DMS153 (cell line): Measurements from ENCODE around the gene UTP3.
"Not testable (repeated sequence)": the region's sequence is repeated elsewhere in the genome, so short reads cannot be mapped to it uniquely, and the experiment has no call there.

Experiments used
- DNase-seq: peaks from one replicate; lab custom pipeline; 2025; lab: John Stamatoyannopoulos, UW

The UTP3 gene, protein sequence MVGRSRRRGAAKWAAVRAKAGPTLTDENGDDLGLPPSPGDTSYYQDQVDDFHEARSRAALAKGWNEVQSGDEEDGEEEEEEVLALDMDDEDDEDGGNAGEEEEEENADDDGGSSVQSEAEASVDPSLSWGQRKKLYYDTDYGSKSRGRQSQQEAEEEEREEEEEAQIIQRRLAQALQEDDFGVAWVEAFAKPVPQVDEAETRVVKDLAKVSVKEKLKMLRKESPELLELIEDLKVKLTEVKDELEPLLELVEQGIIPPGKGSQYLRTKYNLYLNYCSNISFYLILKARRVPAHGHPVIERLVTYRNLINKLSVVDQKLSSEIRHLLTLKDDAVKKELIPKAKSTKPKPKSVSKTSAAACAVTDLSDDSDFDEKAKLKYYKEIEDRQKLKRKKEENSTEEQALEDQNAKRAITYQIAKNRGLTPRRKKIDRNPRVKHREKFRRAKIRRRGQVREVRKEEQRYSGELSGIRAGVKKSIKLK

DNA sequence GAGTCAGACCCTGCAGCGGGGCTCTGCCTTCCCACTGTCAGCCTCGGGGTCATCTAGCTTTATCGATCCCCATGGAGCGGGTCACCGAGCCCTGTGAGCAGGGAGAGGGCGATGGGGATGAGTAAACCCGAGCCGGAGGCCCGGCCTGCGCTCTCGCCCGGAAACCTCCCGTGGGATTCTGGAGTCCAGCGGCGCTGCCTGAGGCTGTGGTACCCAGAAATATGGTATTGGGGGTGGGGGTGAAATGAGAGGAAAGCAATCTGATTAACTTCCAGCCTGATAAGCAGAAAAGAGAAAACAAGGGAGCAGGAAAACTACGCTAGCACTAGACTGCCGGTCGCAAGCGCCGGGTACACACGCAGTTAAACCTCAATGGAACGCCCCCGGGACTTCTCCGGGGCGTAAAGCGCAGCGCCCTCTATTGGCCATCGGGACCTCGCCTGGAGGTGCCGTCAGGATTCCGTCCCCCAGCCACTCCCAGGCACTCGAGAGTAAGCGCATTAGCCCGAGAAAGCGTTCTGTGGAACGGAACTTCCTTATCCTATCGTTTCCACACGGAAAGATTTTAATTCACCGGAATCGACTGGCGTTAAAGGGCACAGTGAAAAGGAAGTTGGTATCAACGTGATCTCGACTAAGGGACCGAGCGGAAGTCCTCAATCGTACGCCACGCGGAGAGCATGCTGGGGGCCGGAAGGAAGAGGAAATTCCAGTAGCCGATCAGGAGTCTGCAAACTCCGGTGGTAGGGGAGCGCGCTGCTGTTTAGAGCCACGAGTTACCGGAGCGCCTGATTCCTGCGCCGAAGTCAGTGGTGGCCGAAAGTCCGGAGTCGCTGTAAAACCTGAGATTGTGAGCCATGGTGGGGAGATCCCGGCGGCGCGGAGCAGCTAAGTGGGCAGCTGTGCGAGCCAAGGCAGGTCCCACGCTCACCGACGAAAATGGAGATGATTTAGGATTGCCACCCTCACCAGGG, at the start of gene UTP3:
Gene UTP3 (plus strand): TSS at position 712 of the 974 bp plus-strand sequence. CDS start 146 bp downstream, at position 858.
- peak; percentile 98 for DNase-seq

DNA sequence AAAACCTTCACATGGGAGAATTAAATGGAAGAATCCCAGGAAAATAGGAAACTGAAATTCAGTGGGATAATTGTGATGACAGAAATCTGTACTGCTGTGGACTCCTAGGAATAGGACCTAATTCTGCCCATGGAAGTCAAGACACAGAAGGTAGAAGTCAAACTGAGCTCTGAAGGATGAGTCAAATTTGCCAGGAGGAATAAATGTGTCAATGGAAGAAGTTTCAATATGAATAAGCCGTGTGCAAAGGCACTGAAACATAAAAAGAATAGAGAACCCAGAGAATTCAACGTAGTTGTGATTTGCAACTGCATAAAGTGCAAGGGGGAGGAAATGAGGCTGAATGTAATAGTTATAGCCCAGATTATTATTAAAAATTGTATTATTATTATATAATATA, 48.1 kb upstream of the UTP3 start:
- no peak for DNase-seq

DNA sequence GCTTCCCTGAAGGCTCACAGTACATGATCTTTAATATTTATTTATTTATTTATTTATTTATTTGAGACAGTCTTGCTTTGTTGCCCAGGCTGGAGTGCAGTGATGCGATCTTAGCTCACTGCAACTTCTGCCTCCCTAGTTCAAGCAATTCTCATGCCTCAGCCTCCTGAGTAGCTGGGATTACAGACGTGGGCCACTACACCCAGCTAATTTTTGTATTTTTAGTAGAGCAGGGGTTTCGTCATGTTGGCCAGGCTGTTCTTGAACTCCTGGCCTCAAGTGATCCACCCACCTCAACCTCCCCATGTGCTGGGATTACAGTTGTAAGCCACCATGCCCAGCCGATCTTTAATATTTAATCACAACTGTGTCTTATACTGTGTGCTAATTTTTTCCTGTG, 37.6 kb upstream of the UTP3 start:
- DNase-seq, result not testable (repeated sequence)

DNA sequence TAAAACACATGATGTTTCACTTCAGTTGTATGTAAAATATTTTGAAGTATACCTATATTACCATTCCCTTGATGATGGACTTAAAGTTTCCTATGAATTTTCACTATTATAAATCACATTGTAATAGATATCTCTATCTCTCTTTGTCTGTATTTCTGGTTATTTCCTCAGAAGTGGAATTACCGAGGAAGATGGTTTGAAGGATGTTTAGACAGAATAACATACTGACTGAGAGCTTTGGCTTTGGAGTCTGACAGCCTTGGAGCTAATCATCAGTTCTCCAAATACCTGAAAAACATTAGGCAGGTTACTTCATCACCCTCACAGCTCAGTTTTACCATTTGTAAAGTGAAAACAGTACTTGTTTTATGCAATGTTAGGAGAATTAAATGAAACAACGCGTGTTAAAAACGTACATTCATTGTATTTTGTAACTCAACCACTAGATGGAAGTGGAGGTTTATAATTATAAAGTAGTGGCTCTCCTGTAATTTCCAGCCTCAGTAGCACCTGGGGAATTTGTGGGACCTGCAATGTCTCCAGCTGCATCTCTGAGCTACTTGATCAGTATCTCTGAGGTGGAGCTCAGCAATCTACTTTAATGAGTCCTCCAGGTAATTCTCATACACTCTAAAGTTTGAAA, 36.3 kb upstream of the UTP3 start:
- DNase-seq, result no peak

DNA sequence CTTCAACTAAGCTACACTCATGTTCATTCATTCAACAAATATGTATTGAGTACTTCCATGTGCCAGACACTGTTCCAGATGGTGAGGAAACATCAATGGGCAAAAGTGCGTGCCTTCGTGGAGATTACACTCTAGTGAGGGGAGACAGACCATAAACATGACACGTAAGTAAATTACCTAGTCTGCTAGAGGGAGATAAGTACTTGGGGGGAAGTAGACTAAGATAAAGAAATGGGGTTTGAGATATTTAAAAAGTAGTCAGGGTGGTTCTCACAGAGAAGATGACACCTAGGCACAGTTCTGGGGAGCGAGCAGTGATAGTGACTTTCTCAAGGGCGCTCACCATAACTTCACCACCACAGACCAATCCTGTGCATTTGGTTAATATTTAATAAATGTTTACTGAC, 33.7 kb upstream of the UTP3 start:
- no peak for DNase-seq

DNA sequence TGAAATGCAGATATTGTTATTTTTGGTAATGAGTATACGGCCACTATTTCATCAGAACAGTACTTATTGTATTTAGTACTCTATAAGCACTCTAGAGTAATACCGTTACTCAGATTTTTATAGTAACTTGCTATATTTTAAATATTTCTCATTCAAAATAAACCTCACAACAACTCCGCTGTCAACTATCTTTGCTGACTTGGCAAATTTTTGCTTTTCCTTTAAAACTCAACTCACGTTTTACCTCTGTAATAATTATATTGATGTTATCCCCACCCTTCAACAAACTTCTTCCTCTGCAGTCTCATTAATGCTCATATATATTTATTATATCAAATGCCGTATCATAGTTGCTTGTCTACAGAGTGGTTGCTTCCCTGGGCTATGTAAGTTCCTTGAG, 31.0 kb upstream of the UTP3 start:
- DNase-seq, result no peak

DNA sequence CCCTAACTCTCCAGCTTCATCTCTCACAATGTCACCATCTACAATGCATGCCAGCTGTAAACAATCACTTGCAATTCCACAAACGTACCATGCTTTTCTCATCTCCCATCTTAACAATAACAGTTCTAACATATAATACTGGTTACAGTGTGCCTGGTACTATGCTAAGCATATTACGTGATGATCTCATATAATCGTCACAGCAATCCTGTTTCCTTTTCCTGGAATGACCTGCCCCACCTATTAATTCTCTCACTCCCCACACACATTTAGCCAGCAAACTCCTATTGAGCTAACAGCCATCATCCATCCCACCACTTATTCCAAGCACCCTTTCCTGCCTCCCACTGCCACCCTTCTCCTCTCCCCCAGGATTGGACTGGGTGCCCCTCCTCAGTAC, 29.9 kb upstream of the UTP3 start:
- no peak for DNase-seq

DNA sequence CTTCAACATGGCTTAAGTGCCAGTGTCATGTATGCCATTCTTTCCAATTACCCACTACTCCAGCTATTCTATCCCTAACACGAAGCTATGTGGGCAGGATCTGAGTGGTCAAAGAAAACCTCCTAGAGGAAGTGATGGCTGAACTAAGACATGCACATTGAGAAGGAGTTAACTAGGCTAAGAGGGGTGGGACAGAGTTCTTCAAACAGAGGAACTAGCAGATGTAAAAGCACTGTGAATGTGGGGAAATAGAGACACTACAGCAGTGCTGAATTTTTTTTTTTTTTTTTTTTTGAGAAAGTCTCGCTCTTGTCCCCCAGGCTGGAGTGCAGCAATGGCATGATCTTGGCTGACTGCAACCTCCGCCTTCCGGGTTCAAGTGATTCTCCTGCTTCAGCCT, 28.2 kb upstream of the UTP3 start:
- no peak for DNase-seq

DNA sequence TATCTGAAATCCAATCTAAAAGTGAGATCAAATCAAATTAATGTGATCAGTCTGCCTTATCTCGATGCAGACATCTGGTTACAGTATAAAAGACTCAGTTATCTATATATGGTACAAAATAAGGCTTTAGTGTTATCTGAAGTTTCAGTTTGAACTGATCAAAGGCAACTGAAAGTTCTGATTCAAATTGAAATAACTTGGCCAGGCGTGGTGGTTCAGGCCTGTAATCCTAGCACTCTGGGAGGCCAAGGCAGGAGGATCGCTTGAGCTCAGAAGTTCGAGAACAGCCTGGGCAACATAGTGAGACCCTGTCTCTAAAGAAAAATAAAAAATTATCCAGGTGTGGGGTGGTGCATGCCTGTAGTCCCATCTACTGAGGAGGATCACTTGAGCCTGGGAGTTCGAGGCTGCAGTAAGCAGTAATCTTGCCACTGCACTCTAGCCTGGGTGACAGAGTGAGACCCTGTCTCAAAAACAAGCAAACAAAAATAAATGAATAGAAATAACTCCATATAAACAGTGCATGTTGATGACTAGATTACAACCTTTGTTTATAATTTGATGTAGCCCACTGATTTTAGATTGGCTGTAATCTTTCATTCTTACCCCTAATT, 26.9 kb upstream of the UTP3 start:
- DNase-seq, result not testable (repeated sequence)

DNA sequence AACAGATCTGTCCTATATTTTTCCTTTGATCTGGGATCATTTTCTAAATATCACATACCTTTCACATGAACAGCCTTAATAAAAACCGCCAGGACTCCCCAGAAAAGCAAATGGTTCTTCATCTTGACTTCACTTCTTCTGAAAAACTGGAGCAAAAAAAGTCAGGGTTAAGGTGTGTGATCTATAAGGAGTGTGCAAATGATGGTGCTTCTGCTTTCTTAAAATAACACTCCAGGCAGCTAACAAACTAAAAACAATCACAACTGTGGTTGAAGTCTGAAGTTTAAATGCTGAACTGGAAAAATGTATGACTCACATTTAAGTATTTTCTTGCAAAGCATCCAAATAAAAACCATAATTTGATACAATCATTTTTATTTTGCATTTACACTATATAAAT, 22.0 kb upstream of the UTP3 start, which contains the start of gene JCHAIN:
Gene JCHAIN (minus strand): TSS at position 140 of the 400 bp plus-strand sequence. CDS start 18 bp downstream, at position 122.
- no peak for DNase-seq

DNA sequence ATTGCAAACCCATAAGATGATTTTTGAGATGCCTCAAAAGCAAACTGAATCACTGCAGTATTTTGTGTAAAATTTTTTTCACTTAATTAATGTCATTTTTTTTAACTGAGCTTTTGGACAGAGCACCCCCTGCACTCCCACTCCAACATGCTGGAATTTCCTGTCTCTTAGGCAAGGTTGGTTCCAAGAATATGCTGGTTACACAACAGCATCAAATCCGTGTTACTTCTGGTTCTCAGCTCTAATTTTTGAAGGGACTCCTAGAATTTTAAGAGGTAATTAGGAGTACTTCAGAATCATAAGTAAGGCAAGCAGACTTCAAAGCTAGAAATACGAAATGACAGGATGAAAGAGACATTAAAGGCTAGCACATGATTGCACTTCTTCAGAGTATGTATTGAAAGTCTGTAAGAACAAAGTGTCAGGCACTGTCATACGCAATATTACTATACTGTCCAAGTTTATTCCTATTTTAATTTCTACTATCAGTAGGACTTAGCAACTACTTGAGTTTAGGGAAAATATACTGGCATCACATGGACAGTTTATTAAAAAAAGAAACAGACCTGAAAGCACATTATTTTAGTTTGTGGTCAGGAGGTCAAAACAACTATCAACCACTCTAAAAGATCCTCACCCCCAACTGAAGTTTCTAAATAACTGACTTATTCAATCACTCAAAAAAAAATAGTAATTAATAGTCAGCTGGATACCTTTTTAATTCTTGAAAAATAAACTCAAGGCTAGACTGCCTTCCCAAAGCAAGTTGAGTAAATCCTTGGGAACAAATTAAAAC, 20.4 kb upstream of the UTP3 start:
- no peak for DNase-seq

DNA sequence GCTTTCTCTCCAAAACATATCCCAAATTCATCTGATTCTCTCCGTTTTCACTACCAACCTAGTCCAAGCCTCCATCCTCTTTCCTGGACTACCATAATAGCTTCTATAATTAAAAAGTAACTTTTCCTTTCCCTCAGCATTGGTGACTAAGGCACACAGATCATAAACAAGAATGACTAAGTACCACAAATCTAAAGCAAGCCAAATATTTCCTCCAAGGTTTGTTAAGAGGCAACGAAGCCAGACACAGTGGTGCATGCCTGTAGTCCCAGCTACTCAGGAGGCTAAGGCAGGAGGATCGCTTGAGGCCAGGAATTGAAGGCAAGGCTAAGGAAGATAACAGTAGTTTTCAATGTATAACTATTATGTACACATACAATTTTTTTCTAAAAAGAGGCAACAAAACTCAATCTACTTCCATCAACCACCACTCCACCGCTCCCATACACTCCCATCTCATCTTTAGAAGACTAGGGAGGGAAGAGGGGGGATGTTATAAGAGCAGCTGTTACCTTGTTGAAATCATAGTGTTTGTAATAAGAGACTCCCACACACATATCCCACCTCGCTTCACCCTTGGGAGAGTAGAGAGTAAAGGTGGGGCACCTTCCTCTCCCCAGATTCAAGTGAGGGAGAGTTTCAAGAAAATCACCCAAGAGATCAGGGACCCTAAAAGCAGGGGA, 17.9 kb upstream of the UTP3 start:
- no peak for DNase-seq

DNA sequence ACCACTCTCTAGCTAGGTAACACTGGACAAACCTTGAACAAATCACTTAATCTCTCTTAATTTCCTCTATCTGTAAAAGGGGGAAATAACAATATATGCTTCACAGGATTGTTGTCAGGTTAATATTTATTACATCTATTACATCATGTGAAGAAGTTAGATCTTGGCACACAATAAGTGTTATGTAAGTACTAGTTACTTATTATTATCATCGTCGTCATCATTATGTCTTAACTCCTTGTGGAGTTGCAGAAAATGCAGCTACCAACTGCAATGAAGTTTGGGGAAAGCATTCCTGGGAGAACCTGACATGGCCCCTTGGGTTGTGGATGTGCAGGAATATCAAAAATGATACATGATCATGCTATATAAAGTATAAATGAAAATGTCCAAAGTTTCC, 17.2 kb upstream of the UTP3 start:
- DNase-seq, result no peak

DNA sequence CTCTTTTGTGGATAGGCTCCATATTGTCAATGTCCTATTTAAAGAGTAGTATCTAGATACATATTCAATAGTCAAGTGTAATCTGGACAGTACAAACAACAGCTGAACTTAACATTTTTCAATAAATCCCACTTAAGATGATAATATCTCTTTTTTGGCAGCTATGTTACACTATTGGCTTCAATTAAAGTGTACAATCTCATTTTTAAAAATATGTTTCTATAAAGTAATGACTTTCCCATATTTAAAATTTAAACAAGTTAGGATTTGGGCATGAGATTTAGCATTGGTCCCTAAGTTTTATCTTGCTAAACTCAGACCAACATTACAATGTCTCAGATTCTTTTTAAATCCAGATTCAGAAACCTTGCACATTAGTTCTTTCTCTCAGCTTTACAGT, 14.1 kb upstream of the UTP3 start:
- DNase-seq, result no peak

DNA sequence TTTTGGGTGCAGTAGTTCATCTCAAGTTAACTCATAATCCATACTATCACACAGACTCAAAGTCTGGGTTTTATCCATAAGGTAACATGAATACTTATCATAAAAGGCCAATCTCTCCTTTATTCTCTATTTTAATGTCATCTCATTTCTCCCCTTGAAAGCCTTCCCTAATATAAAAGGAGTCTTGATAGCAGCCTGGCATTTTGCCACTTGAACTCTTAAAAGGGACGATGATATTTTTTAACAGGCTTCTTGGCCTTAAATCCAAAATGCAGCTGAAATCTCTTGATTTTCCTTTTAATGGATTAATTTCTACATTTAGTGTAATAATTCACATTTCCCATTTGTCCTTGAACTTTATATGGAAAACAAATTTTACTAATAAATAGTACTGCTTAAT, 13.6 kb upstream of the UTP3 start:
- no peak for DNase-seq

DNA sequence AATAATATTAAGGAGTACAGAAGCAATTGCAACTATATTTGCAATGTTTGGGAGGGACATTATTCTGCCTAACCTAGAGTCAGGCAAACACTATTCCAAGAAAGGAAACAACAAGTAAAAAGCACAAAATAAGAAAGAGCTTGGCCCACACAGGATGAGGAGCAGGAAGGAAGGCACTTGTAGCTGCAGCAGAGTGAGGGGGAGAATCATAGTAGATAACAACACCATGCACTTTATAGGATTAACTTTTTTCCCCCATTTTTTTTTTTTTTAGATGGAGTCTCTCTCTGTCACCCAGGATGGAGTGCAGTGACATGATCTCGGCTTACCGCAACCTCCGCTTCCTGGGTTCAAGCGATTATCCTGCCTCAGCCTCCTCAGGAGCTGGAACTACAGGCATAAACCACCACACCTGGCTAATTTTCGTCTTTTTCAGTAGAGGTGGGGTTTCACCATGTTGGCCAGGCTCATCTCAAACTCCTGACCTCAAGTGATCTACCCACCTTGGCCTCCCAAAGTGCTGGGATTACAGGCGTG, 11.7 kb upstream of the UTP3 start:
- no peak for DNase-seq

DNA sequence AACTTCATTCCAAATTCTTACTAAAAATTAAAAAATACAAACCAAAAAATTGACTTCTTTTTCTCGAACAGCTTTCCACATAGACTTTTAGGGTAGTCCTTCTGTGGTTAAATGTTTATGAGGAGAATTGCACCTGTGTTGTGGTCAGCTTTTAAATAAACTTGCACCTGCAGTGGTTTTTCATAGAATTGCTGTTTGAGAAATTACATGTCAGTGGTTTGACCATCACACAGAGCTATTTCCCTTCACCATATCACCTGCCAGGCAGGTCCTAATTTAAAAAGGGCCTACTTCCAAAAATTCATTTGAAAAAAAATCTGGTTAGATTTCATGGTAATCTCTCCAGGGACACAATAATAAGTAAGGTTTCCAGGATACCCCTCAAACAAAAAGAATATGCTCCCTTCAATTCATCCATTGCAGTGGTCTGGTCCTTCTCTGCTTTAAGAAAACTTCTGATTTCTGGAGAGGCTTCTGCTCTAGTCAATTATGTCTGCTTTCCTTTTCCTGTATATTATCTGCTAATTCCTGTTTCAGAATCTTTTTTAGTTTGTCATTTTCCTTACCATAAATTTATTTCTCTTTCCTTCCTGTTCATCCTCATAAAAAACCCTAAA, 9.8 kb upstream of the UTP3 start:
- DNase-seq, result no peak

DNA sequence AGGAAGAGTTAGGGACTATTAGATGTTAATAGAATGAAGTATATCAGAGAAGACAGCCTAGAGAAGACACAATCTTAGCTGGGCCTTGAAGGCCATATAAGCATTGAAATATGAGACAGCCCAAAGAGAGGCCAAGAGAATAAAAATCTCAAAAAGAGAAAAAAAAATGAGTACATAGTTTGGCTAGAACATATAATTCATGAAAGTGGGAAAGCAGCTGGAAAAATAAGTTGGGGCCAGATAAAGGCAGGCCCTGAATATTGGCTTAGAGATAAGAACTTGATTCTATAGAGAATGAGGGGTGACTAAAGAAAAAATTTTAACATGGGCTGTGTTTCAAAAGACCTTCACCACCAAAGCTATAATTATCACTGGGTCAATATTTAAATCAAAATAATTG, 7.4 kb upstream of the UTP3 start:
- DNase-seq, result no peak

DNA sequence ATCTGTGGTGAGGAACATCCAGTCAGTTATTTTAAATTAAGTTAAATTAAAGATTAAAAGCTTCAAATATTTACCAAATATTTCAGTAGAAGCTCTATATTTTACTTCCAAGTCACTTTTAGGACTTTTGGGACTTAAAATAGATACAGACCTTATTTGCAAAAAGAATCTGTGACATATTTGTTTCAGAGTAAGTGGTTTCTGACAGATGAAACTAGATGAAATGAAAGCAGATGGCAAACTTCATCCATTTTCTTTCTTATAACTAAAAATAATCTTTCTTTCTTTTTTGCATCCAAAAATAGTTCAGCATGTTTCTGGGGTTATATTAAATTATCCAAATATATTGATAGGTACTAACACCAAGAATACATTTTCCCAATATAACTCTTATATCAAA, 6.6 kb upstream of the UTP3 start:
- no peak for DNase-seq

DNA sequence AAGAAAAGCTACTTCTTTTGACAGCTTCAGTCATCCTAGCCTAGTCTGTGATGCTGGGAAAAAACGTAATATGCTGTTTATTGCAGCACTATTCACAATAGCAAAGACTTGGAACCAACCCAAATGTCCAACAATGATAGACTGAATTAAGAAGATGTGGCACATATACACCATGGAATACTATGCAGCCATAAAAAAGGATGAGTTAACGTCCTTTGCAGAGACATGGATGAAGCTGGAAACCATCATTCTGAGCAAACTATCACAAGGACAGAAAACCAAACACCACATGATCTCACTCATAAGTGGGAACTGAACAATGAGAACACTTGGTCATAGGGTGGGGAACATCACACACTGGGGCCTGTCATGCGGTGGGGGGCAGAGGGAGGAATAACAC, 6.2 kb upstream of the UTP3 start:
- not testable (repeated sequence) for DNase-seq
